ENCODE measurements around the gene MGAT4C. TPM values are rescaled to one million over a fixed set of nuclear protein-coding genes. Genes with fewer than 3 reads are reported as not detected.

MGAT4C gene
- total RNA-seq, 1 donor from 2014 or later = 0.53 TPM

GRCh38 chr12:86050010-86050409 is 206.2 kb downstream of the MGAT4C start:
- Mint-ChIP-seq H3K9me3 (ENCODE audit: low read depth) (no peaks in the 10 kb centered on the region), H3K27ac (no peak overlapping the region), H3K4me1 (ENCODE audit: low read depth) (peaks cover 19% of the 10 kb centered on the region)

GRCh38 chr12:86044396-86044795 is 211.8 kb downstream of the MGAT4C start:
- peaks cover 36% of the 10 kb centered on the region for H3K9me3 Mint-ChIP-seq (ENCODE audit: low read depth)
- peaks cover 14% of the 10 kb centered on the region for H3K4me1 Mint-ChIP-seq (ENCODE audit: low read depth)
- no peak overlapping the region for H3K27ac Mint-ChIP-seq
- no peak for TF ChIP-seq CTCF (IDR thresholded peaks at IDR 0.05; ENCODE audit: unreplicated experiment)
- DNase-seq (ENCODE audit: low spot score, unreplicated experiment) = no peak
- H3K27me3 Mint-ChIP-seq = no peaks in the 10 kb centered on the region
- no peak overlapping the region for H3K4me3 Mint-ChIP-seq (ENCODE audit: low read depth)
- peaks cover 6% of the 10 kb centered on the region for H3K36me3 Mint-ChIP-seq (ENCODE audit: insufficient read depth)

More at GRCh38 chr12:86050010-86050409, 206.2 kb downstream of the MGAT4C start:
- DNase-seq (ENCODE audit: low spot score, unreplicated experiment) = no peak
- TF ChIP-seq CTCF (IDR thresholded peaks at IDR 0.05; ENCODE audit: unreplicated experiment) = no peak
- H3K27me3 Mint-ChIP-seq = no peaks in the 10 kb centered on the region
- no peaks in the 10 kb centered on the region for H3K36me3 Mint-ChIP-seq (ENCODE audit: insufficient read depth)
- H3K4me3 Mint-ChIP-seq (ENCODE audit: low read depth) = no peak overlapping the region

- Mint-ChIP-seq H3K27me3 (no peaks in the 10 kb centered on the region), H3K4me1 (ENCODE audit: low read depth) (peaks cover 2% of the 10 kb centered on the region), H3K27ac (no peak overlapping the region), H3K36me3 (ENCODE audit: insufficient read depth) (peaks cover 16% of the 10 kb centered on the region), H3K4me3 (ENCODE audit: low read depth) (no peak overlapping the region), H3K9me3 (ENCODE audit: low read depth) (peaks cover 57% of the 10 kb centered on the region)
- no peak for DNase-seq (ENCODE audit: low spot score, unreplicated experiment)
- TF ChIP-seq CTCF (IDR thresholded peaks at IDR 0.05; ENCODE audit: unreplicated experiment) = no peak
Measured at GRCh38 chr12:86042062-86042461, 214.1 kb downstream of the MGAT4C start.

- Mint-ChIP-seq H3K27me3 (no peaks in the 10 kb centered on the region), H3K4me3 (ENCODE audit: low read depth) (no peak overlapping the region), H3K4me1 (ENCODE audit: low read depth) (no peaks in the 10 kb centered on the region), H3K27ac (no peak overlapping the region), H3K9me3 (ENCODE audit: low read depth) (no peaks in the 10 kb centered on the region), H3K36me3 (ENCODE audit: insufficient read depth) (no peaks in the 10 kb centered on the region)
- no peak for TF ChIP-seq CTCF (IDR thresholded peaks at IDR 0.05; ENCODE audit: unreplicated experiment)
- no peak for DNase-seq (ENCODE audit: low spot score, unreplicated experiment)
Measured at GRCh38 chr12:86018361-86018760, 237.8 kb downstream of the MGAT4C start.

- H3K9me3 Mint-ChIP-seq (ENCODE audit: low read depth) = no peaks in the 10 kb centered on the region
- no peak for DNase-seq (ENCODE audit: low spot score, unreplicated experiment)
- H3K36me3 Mint-ChIP-seq (ENCODE audit: insufficient read depth) = no peaks in the 10 kb centered on the region
- no peaks in the 10 kb centered on the region for H3K27me3 Mint-ChIP-seq
- no peak for TF ChIP-seq CTCF (IDR thresholded peaks at IDR 0.05; ENCODE audit: unreplicated experiment)
- H3K4me1 Mint-ChIP-seq (ENCODE audit: low read depth) = no peaks in the 10 kb centered on the region
- H3K27ac Mint-ChIP-seq = no peak overlapping the region
- H3K4me3 Mint-ChIP-seq (ENCODE audit: low read depth) = no peak overlapping the region
Measured at GRCh38 chr12:86015026-86015425, 241.2 kb downstream of the MGAT4C start.

Measured in progenitor cell of endocrine pancreas (in vitro differentiated cells).